Keratinocyte (primary cell): ENCODE measurements around the gene GSTCD.

ENCODE experiments used
- CTCF ChIP-seq, 3 experiments: IDR thresholded peaks in 1 of 3; conservative IDR thresholded peaks in 1 of 3; optimal IDR thresholded peaks in 1 of 3; 2 replicates in 2 of 3; 3 replicates in 1 of 3; pipeline versions ENCODE3 to v1.5.1; 2011; ENCODE audit warnings: low read length in 3 of 3, mild to moderate bottlenecking in 3 of 3, moderate library complexity in 2 of 3, control low read depth in 1 of 3, inconsistent platforms in 1 of 3; ENCODE audit not compliant: insufficient read depth in 2 of 3; ENCODE audit errors: extremely low read depth in 1 of 3
- EZH2 ChIP-seq: IDR thresholded peaks from one replicate; pipeline ENCODE4 v1.6.1; 2012; ENCODE audit warnings: inconsistent platforms, mild to moderate bottlenecking, low read length, moderate library complexity

- TF ChIP-seq CTCF (optimal IDR thresholded peaks at IDR 0.05 in 1 of 3, IDR thresholded peaks at IDR 0.05 in 1 of 3, conservative IDR thresholded peaks at IDR 0.05 in 1 of 3; ENCODE audit: extremely low read depth in 1 of 3, insufficient read depth in 2 of 3, low read length in 3 of 3) (no peak), EZH2 (no peak)
Observed at GRCh38 chr4:105808750-105809041, 100.1 kb downstream of the GSTCD start.
